HCT116 (cell line): ENCODE results near the gene EGFL8.
"Not testable (repeated sequence)": the region's sequence is repeated elsewhere in the genome, so short reads cannot be mapped to it uniquely, and the experiment has no call there.

Experiments used
- POLR2A ChIP-seq: IDR thresholded peaks from 2 replicates; pipeline ENCODE4 v1.7.0; 2011; ENCODE audit warnings: borderline replicate concordance; ENCODE audit not compliant: insufficient read depth, insufficient read length; ENCODE audit errors: extremely low read depth
- TF ChIP-seq, protein P1 (sequence below), 3 experiments: fragments of 200-600 bp in 1 of 3; sonication (generic) in 1 of 3; IDR thresholded peaks in 2 of 3; conservative IDR thresholded peaks in 1 of 3; 2 replicates each; pipeline ENCODE4 v1.5.1; 2012 to 2017; ENCODE audit warnings: low read depth in 2 of 3, low read length in 2 of 3, antibody characterized with exemption in 1 of 3, borderline replicate concordance in 1 of 3, control low read depth in 1 of 3, mild to moderate bottlenecking in 1 of 3, mixed read lengths in 1 of 3, mixed run types in 1 of 3, moderate library complexity in 1 of 3; ENCODE audit not compliant: insufficient read depth in 1 of 3

DNA sequence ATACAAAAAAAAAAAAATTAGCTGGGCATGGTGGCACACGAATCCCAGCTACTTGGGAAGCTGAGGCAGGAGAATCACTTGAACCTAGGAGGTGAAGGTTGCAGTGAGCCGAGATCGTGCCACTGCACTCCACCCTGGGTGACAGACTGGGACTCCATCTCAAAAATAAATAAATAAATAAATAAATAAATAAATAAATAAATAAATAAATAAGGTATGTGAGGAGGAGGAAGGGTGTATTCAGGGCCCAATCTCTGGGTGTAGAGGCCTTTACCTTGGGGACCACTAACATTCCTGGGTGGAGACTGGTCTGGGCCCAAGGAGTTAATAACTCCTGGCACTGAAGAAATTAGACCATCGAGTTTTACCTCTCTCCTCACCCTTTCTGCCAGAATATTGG is 47.0 kb downstream of the EGFL8 start:
- TF ChIP-seq, protein P1, sequence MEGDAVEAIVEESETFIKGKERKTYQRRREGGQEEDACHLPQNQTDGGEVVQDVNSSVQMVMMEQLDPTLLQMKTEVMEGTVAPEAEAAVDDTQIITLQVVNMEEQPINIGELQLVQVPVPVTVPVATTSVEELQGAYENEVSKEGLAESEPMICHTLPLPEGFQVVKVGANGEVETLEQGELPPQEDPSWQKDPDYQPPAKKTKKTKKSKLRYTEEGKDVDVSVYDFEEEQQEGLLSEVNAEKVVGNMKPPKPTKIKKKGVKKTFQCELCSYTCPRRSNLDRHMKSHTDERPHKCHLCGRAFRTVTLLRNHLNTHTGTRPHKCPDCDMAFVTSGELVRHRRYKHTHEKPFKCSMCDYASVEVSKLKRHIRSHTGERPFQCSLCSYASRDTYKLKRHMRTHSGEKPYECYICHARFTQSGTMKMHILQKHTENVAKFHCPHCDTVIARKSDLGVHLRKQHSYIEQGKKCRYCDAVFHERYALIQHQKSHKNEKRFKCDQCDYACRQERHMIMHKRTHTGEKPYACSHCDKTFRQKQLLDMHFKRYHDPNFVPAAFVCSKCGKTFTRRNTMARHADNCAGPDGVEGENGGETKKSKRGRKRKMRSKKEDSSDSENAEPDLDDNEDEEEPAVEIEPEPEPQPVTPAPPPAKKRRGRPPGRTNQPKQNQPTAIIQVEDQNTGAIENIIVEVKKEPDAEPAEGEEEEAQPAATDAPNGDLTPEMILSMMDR (IDR thresholded peaks at IDR 0.05 in 2 of 3, conservative IDR thresholded peaks at IDR 0.05 in 1 of 3; ENCODE audit: borderline replicate concordance in 1 of 3, insufficient read depth in 1 of 3, low read depth in 2 of 3, low read length in 2 of 3), result not testable (repeated sequence)
- TF ChIP-seq POLR2A, result not testable (repeated sequence)
